Measurements from ENCODE around the gene C13orf46.

- TF ChIP-seq EZH2 (IDR thresholded peaks at IDR 0.05; ENCODE audit: insufficient read depth, poor library complexity, severe bottlenecking) (no peak), EZH2phosphoT487 (IDR thresholded peaks at IDR 0.05; ENCODE audit: insufficient read depth, low read depth) (no peak)
Observed at GRCh38 chr13:113995051-113995601, 21.2 kb upstream of the C13orf46 start.
